BE2C (cell line): Measurements from ENCODE around the gene E4F1.

ENCODE experiments used
- DNase-seq: peaks from one replicate; pipeline ENCODE4 v3.0.0-alpha.2; 2020
- H3K27me3 ChIP-seq: fragments of 250-450 bp; sonication (Bioruptor Pico); 2 replicates; pipeline ENCODE4 v1.5.1; 2020; ENCODE audit warnings: mild to moderate bottlenecking
- H3K36me3 ChIP-seq: fragments of 250-450 bp; sonication (Bioruptor Pico); 2 replicates; pipeline ENCODE4 v1.5.1; 2020; ENCODE audit warnings: mild to moderate bottlenecking
- H3K4me1 ChIP-seq: fragments of 250-450 bp; sonication (Bioruptor Pico); 2 replicates; pipeline ENCODE4 v1.5.1; 2020
- H3K4me3 ChIP-seq: 2 replicates; pipeline ENCODE4 v1.5.1; 2011; ENCODE audit warnings: low read depth, low read length
- H3K9me3 ChIP-seq: fragments of 250-450 bp; sonication (Bioruptor Pico); 2 replicates; pipeline ENCODE4 v1.5.1; 2020
- CTCF ChIP-seq: IDR thresholded peaks from 2 replicates; pipeline ENCODE4 v1.5.1; 2012; ENCODE audit warnings: mild to moderate bottlenecking, low read depth, low read length

The E4F1 gene

GRCh38 chr16:2243031-2243528 lies 19.7 kb downstream of the E4F1 start:
- 0 out of 2 replicates have a peak, but pooled peaks have one; percentile 21 for TF ChIP-seq CTCF
- Histone ChIP-seq H3K4me1 (no peaks in the 10 kb centered on the region), H3K36me3 (peaks cover 54% of the 10 kb centered on the region), H3K4me3 (no peak overlapping the region), H3K9me3 (no peaks in the 10 kb centered on the region), H3K27me3 (no peaks in the 10 kb centered on the region)
- peak; percentile 56 for DNase-seq

- DNase-seq = no peak
- H3K27me3 ChIP-seq = no peaks in the 10 kb centered on the region
- H3K36me3 ChIP-seq = peaks cover 57% of the 10 kb centered on the region
- no peak overlapping the region for H3K4me3 ChIP-seq
- no peak for TF ChIP-seq CTCF
- H3K4me1 ChIP-seq = no peaks in the 10 kb centered on the region
- no peaks in the 10 kb centered on the region for H3K9me3 ChIP-seq
Measured at GRCh38 chr16:2243781-2244180, 20.4 kb downstream of the E4F1 start.

- peaks cover 60% of the 10 kb centered on the region for H3K36me3 ChIP-seq
- peak; percentile 56 for DNase-seq
Measured at GRCh38 chr16:2244301-2244700, 20.9 kb downstream of the E4F1 start.

GRCh38 chr16:2244926-2245795 lies 21.8 kb downstream of the E4F1 start:
- Histone ChIP-seq H3K27me3 (no peaks in the 10 kb centered on the region), H3K4me3 (no peak overlapping the region), H3K9me3 (no peaks in the 10 kb centered on the region), H3K36me3 (peaks cover 62% of the 10 kb centered on the region), H3K4me1 (no peaks in the 10 kb centered on the region)
- TF ChIP-seq CTCF = no peak
- no peak for DNase-seq

More at GRCh38 chr16:2244301-2244700, 20.9 kb downstream of the E4F1 start:
- Histone ChIP-seq H3K27me3 (no peaks in the 10 kb centered on the region), H3K4me3 (no peak overlapping the region), H3K4me1 (no peaks in the 10 kb centered on the region), H3K9me3 (no peaks in the 10 kb centered on the region)
- 0 out of 2 replicates have a peak, but pooled peaks have one; percentile 5 for TF ChIP-seq CTCF

- no peak overlapping the region for H3K4me3 ChIP-seq
- H3K27me3 ChIP-seq = no peaks in the 10 kb centered on the region
- no peaks in the 10 kb centered on the region for H3K9me3 ChIP-seq
- H3K4me1 ChIP-seq = no peaks in the 10 kb centered on the region
- TF ChIP-seq CTCF = no peak
- H3K36me3 ChIP-seq = peaks cover 62% of the 10 kb centered on the region
- DNase-seq = no peak
Measured at GRCh38 chr16:2246301-2246885, 23.0 kb downstream of the E4F1 start.
